G401 (cell line): ENCODE results near the gene HOXB1. TPM values are rescaled to one million over a fixed set of nuclear protein-coding genes. Genes with fewer than 3 reads are reported as not detected.
"Not testable (repeated sequence)": the region's sequence is repeated elsewhere in the genome, so short reads cannot be mapped to it uniquely, and the experiment has no call there.

ENCODE experiments used
- DNase-seq: peaks from one replicate; pipeline ENCODE4 v3.0.0-alpha.2; 2015; ENCODE audit warnings: low spot score
- in situ Hi-C: cut with HindIII; loops from 2 replicates; pipeline ENCODE4 v1.10.0; 2016; ENCODE audit warnings: low sequenced_read_pairs, mixed read lengths
- total RNA-seq: library from RNA; depleted of rRNA; stranded (reverse); fragments of >200 nt; shearing (Covaris generic); gene quantifications from 2 replicates; pipeline ENCODE4 v1.2.3, GENCODE V29; 2014

Gene HOXB1
- total RNA-seq, 1 experiment from 2014 or later: not detected

GRCh38 chr17:48528936-48529682, 1.7 kb downstream of the HOXB1 start:
- no peak for DNase-seq
- in situ Hi-C loops: no loop called here

GRCh38 chr17:48528153-48528935, 2.5 kb downstream of the HOXB1 start:
- in situ Hi-C loops: no loop called here
- no peak for DNase-seq

GRCh38 chr17:48527547-48527932, 3.3 kb downstream of the HOXB1 start:
- in situ Hi-C loops: no loop called here
- no peak for DNase-seq

GRCh38 chr17:48526608-48527546, 3.9 kb downstream of the HOXB1 start:
- no peak for DNase-seq
- in situ Hi-C loops: no loop called here

- in situ Hi-C loops: no loop called here
These were observed 7.8 kb downstream of the HOXB1 start for GRCh38 chr17:48523010-48523409.

GRCh38 chr17:48522031-48522653, 8.7 kb downstream of the HOXB1 start:
- in situ Hi-C loops: no loop called here
- DNase-seq: no peak

More at GRCh38 chr17:48523010-48523409, 7.8 kb downstream of the HOXB1 start:
- DNase-seq: no peak

DNA sequence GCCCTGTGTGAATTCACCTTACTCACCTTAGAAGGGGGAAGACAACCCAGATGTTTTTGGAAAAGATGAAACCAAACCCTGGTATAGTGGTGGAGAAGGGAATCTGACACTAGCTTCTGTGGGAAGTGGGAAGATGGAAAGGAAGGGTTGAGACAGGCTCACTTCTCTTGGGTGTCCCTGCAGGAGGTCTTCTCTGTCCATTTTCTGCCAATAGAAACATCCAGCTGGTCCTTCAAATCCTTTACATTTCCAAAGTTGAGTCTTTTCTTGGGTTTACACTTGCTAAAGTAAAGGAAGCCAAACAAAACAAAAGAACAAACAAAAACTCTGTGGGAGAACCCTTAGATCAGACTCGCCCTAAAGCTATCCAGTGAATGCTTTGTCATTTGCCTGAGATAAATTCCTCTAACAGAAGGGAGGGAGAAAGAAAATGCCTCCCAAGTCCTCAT, 10.2 kb downstream of the HOXB1 start:
- DNase-seq: no peak
- in situ Hi-C loops: no loop called here

DNA sequence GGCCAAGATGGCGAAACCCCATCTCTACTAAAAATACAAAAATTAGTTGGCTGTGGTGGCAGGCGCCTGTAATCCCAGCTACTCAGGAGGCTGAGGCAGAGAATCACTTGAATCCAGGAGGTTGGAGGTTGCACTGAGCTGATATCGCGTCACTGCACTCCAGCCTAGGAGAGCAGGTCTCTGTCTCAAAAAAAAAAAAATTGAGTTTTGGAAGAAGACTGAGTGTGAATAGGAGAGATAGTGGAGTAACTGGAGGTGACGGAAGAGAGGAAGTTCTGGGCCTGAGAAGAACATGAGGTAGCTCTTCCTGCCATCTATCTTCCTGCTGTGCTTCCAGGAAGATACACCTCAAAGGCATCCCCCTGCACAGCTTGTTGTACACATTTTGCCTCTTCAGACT, 11.4 kb downstream of the HOXB1 start:
- in situ Hi-C loops: no loop called here
- no peak for DNase-seq

GRCh38 chr17:48517478-48517877, 13.3 kb downstream of the HOXB1 start:
- DNase-seq: no peak
- in situ Hi-C loops: no loop called here

DNA sequence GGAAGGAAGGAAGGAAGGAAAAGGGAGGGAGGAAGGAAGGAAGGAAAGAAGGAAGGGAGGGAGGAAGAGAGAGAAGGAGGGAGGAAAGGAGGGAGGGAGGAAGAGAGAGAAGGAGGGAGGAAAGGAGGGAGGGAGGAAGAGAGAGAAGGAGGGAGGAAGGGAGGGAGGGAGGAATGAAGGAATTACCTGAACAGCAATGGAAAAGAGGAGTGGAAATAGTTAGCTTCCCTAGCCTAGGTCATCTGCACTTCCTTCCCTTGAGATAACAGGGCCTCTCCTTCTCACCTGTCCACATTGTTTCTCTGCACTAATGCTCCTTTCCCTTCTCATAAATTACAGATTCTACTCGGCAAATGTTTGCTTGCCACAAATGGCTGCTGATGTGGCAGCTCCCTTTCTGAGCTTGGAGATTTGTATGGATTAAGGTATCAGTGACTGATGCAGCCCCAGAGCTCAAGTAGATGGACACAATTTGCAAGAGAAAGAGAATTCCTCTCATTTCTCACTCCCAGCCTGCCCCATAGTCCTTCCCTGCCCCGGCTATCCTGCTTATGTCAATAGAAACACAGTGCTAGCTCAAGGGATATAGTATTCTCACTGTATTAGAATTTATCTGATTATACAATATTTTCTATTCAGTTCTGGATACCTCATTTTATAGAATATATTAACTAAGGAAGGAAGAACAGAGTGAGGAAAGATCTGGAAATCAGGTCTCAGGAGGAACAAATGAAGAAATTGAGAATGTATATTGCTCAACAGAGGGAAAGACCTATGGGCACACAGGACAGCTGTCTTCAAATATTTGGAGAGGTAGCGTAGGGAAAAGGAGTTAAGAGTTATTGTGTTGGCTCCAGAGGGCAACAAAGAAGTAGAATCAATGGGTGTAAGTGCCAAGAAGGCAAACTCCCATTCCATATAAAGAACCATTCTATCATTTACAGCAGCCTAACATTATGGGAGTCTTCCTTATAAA, 14.6 kb downstream of the HOXB1 start:
- no peak for DNase-seq
- in situ Hi-C loops: no loop called here

GRCh38 chr17:48514477-48514876, 16.3 kb downstream of the HOXB1 start:
- DNase-seq: no peak
- in situ Hi-C loops: no loop called here

- in situ Hi-C loops: no loop called here
- DNase-seq: no peak
These were observed 16.9 kb downstream of the HOXB1 start for GRCh38 chr17:48513666-48514455.

- DNase-seq: no peak
- in situ Hi-C loops: no loop called here
These were observed 17.7 kb downstream of the HOXB1 start for GRCh38 chr17:48513097-48513496.

GRCh38 chr17:48510761-48511604, 19.8 kb downstream of the HOXB1 start:
- DNase-seq: no peak
- in situ Hi-C loops: no loop called here

- in situ Hi-C loops: no loop called here
- no peak for DNase-seq
These were observed 20.4 kb downstream of the HOXB1 start for GRCh38 chr17:48510381-48510760.

GRCh38 chr17:48509708-48510107, 21.1 kb downstream of the HOXB1 start:
- in situ Hi-C loops, DNase-seq: not testable (repeated sequence)
